Inflammatory macrophage treated with lipopolysaccharide for 1 hour (primary cell): ENCODE data around the gene PLA2G4F.

Experiments used
- DNase-seq, 2 donors: peaks; one replicate each; pipeline ENCODE4 v3.0.0-alpha.2; 2020 to 2022

Gene PLA2G4F, protein sequence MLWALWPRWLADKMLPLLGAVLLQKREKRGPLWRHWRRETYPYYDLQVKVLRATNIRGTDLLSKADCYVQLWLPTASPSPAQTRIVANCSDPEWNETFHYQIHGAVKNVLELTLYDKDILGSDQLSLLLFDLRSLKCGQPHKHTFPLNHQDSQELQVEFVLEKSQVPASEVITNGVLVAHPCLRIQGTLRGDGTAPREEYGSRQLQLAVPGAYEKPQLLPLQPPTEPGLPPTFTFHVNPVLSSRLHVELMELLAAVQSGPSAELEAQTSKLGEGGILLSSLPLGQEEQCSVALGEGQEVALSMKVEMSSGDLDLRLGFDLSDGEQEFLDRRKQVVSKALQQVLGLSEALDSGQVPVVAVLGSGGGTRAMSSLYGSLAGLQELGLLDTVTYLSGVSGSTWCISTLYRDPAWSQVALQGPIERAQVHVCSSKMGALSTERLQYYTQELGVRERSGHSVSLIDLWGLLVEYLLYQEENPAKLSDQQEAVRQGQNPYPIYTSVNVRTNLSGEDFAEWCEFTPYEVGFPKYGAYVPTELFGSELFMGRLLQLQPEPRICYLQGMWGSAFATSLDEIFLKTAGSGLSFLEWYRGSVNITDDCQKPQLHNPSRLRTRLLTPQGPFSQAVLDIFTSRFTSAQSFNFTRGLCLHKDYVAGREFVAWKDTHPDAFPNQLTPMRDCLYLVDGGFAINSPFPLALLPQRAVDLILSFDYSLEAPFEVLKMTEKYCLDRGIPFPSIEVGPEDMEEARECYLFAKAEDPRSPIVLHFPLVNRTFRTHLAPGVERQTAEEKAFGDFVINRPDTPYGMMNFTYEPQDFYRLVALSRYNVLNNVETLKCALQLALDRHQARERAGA

DNA sequence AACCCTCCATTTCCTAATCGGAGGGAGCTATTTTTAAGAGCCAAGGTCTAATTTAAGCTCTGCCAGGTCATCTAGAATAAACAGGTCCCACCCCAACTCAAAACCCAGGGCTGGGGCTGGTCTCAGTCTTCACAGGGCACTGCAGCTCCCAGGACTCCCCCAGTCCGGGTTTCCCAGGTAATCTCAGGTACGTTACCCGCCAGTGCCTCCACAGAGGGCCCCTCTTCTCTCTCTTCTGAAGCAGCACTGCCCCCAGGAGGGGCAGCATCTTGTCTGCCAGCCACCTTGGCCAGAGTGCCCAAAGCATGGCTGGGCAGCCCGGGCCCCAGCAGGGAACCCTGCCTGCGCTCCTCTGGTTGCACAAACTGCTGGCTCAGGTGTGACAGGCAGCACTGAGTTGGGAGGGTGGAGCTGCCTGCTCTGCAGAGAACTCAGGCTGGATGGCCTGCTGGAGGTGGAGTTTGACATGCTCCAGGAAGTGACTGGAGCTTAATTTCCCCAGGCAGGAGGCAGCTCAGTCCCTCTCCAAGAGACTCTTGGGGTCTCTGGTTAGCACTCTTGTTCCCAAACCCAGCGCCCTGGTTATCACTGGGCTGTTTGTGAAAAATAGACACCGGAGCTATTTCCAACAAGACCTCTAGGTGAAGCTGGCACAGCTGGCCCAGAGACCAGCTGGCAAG is at the start of gene PLA2G4F:
Gene PLA2G4F (minus strand): TSS at position 394 of the 680 bp plus-strand sequence. CDS start 87 bp downstream, at position 307.
- DNase-seq, result no peak

DNA sequence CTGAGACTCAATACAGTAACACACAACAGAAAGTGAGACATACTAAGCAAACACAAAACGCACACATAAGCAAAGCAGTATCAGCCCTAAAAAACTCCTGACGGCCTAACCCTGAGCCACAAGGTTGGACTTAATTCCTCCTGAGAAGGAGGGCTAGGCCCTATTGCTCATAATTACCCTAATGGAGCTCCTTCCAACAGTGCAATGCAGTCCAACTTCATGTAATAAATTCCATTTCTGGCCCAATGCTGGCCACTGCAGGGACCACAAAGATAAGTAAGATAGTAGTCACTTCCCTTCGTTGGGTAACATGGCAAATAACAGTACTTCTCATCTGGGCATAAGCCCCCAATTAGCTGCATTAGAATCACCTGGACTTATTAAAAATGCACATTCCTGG is 47.5 kb upstream of the PLA2G4F start:
- no peak for DNase-seq

DNA sequence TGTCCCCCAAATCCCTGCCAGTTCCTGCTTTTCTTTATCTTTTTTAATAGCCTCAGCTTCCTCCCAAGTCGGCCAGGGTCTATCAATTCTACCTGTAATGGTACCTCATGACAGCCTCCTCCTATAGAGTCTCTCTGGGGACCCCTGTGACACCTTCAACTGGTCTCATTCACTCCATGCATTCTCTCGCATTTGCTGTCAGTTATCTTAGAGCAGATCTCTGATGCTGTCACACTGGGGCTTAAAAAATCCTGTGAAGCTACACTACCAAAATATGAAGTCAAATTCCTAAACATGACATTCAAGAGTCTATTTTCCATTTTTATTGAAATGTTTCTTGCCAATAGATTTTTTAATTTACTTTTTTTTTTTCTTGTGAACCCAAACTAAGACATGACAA is 46.2 kb upstream of the PLA2G4F start:
- DNase-seq, result no peak

DNA sequence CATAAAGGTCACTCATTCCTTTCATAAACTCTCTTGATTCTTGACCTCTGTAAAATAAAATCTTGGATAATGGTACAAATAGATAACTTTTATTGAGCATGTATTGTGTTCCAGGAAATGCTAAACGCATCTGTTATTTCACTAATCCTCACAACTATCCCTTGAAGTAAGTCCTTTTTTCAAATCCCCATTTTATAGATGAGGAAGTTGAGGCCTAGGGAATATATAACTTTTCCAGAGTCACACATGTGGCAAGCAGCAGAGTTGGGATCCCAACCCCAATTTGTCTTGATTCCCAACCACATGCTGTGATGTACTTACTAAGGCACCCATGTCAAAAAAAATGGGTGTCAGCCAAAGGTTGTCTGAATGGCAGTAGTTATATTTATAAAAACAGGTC is 45.4 kb upstream of the PLA2G4F start:
- DNase-seq, result no peak

DNA sequence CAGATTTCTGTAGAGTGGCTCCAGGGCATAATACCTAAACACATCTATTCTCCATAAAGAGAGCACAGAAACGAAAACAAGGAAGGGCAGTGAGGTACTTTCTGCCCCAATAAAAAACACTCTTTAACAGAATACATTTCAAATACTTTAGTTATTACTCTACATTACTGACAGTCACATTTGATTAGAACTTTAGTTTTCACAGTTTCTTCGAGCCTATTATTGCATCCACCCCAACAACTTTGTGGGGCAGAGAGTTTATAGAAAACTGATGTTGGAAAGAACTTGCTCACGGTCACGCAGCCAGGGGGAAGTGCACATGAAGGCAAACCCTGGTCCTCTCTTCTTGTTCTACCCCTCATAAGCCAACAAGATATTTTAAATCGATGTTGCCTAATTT is 42.7 kb upstream of the PLA2G4F start:
- no peak for DNase-seq

DNA sequence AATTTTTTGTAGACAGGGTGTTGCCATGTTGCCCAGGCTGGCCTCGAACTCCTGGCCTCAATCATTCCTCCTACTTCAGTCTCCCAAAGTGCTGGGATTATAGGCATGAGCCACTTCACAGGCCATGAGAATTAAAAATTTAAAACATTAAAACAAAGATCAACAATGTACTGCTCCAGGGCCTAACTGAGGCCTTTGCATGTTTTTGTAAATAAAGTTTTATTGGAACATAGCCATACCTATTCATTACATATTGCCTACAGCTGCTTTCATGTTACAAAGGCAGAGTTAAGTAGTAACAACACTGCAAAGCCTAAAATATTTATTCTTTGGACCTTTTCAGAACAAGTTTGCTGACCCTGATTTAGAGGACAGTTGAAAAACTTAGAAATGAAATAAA is 42.1 kb upstream of the PLA2G4F start:
- DNase-seq, result no peak

DNA sequence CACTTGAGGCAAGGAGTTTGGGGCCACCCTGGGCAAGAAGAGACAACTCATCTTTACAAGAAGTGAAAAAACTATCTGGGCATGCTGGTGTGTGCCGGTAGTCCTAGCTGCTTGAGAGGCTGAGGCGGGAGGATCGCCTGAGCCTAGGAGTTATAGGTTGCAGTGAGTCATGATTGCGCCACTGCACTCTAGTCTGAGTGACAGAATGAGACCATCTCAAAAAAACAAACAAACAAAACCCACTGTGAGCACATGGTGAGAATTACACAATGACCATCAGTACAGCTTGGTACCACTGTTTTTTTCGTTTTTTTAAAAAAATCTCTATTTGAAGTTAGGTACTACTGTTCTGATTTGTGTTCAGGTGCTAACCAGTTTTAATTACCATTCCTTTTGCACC is 38.1 kb upstream of the PLA2G4F start:
- DNase-seq, result peak; percentile 42 to 45

DNA sequence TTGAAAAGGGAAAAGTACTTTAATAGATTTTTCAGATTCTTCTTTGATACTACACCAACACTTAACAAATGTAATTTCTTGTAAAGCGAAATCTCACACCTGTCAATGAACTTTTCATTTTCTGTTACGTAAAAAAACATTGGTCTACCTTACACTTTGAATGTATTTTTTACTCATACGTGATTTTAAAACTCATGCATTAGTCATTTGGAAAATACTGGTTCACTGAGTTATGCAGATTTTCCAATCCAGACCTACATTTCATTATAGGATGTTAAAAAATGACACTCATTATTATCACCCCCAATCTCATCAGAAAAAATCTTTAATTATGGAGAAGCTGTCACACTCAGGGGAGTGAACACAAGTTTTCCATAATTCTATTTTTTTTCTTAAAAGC is 36.9 kb upstream of the PLA2G4F start:
- no peak for DNase-seq

DNA sequence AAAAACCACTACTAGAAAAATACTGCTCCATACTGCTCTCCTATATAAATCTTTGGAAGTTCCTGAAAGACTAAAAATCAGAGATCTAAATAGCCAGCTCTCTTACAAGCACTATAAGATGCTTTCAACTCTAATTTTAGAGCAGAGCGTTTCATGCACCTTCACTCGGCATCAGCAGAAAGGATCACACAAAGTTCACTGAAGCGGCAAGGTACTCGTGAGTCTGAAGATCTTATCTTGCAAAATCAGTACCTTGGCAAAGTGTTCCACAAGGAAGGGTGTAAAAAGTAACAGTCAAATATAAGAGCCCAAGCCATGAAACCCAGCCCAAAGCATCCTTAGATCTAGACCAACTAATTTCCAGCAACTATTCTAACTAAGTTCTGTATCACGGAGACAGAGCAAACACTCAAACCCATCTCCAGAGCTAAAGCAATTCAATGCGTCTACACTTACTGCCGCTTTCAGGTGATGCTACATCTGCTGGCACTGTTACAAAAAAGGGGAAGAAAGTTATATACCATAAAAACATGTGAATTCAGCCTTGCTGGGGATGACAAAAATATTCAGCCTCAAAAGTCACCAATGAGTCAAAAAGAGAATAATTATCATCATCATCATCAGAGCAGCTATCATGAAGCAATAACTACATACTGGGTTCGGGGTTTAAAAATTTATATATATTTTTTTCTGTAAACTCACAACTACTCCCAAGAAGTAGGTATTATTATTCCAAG is 35.3 kb upstream of the PLA2G4F start:
- DNase-seq, result no peak

DNA sequence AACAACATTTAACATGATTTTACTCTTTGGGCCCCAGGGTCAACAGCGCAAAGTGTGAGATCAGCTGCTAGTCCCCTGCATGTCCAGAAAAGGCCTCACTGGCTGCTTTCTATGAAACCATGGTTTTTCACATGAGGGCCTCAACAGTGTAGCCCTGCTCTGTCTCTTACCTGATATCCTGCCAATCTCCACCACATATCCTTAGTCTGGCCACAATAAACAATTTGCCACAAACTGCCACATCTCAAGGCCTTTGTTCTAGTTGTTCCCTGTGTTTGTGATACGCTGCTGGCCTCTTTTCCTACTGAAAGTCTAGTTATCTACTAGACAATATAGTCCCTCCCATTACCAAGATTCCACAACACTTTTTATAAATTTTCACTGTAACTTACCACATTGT is 33.9 kb upstream of the PLA2G4F start:
- DNase-seq, result no peak

DNA sequence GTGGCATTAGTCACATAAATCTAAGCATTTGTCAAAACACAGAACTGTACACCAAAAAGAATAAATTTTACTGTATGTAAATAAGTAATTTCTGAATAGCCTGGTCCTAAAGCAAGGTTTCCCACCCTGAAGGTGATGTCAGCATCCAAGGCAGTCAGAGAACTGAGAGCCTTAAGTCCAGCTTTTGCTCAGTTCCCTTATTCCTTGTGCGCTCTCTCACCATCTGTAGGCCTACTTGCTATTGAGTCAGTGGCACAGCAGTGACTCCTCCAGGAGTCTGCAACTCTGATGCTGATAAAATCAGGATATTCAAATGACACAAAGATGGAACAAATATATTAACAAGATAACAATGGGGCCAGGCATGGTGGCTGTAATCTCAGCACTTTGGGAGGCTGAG is 29.4 kb upstream of the PLA2G4F start:
- DNase-seq, result peak; percentile 31 to 54

DNA sequence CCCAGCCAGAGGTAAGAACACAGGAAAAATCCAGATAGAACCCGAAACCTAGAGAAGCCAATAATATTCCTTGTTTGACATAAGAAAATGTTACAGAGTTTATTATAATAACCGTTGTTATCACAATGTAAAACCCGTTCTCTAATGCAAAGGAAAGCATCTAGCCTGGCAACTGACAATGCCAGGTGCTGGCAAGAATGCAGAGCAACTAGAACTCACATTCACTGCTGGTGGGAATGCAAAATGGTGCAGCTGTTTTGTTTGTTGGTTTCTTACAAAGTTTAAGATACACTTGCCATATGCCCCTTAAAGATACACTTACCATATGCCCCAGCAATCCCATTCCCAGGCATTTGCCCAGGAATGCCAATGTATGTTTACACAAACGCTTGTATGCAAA is 28.3 kb upstream of the PLA2G4F start:
- DNase-seq, result no peak

DNA sequence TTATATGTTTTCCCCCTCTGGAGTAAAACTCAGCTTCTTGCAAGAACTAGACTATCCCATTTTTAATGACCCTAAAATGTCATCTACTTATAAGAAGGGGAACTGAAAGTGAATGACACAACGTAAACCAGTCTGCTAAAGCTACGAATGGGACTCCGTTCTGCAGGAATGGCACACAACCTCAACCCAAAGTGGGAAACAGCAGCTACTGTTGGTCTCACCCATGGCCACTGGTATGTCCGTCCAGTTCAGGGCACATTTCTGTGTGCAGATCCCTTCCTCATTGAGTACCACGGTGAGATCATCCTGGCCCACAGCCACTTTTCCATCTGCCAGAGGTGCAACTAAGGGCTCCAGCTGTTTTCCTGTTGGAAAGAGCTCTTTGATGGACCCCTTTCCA is 27.9 kb upstream of the PLA2G4F start:
- DNase-seq, result peak; percentile 75 to 80

DNA sequence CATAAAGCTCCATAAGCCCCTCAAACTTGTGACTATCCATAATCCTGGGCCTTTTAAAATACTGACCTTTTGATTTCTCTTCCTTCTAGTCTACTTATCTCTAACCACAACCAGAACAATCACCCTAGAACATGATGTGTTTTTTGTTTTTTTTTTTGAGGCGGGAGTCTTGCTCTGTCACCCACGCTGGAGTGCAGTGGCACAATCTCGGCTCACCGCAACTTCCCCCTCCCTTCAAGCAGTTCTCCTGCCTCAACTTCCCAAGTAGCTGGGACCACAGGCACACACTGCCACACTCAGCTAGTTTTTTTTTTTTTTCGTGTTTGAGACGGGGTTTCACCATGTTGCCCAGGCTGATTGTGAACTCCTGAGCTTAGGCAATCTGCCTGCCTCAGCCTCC is 26.5 kb upstream of the PLA2G4F start:
- DNase-seq, result peak; percentile 65 to 73

DNA sequence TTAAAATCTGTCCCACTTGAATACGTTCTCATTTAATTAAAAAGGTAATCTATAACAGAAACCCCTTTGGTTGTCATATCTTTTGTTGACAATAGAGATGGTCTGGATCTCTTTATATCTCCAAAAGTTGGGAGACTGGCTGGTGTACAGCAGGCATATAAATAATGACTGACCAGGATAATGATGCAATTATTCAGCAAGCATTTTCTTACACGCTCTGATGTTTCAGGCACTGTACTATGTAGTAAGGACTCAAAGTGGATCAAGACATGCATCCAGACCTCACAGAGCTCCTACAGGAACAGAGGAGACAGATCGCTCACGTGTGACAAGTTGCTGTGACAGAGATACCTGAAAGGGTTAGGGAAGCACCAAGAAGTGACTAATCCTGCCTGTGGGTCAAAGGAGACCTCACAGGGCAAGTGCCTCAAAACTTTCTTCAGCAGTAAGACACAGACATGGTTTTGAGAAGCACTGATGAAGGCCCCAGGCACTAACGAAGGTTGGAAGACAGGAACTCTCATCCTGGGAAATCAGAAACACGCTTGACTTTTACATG is 26.0 kb upstream of the PLA2G4F start:
- DNase-seq, result peak; percentile 13 to 15

DNA sequence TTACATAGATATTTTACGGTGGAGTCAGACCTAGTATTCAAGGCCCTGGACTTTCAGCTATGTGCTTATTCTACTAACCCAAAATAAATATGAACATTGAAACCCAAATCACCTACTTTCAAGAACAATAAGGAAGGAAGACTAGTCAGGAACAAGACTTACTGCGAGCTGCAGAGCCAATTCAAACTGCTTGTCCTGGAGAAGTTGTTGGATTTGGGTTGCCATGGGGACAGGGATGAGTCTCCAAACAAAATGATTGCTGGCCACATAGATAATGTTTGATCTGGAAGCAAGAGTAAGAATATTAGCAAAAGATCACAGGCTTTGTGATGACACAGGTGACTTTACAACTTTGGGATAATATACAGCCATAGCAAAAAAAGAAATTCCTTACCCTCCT is 21.6 kb upstream of the PLA2G4F start:
- DNase-seq, result no peak

DNA sequence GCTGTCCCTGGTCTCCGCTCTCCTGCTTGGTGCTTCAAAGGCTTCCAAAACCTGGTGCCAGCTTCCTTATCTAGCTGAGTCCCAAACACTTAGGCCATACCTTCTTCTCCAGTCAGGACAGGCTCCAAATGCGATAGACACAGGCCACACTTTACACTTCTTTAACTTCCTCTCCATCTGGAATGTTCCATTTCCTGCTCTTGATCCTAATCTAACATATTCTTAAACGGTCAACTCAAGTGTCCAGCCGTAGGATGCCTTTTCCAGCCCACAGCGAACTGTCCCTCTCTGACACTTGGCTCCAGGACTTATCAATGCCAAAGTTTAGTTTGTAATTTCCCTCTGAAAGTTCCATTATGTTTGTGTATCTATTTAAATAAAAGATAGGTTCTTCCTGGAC is 19.2 kb upstream of the PLA2G4F start:
- no peak for DNase-seq

DNA sequence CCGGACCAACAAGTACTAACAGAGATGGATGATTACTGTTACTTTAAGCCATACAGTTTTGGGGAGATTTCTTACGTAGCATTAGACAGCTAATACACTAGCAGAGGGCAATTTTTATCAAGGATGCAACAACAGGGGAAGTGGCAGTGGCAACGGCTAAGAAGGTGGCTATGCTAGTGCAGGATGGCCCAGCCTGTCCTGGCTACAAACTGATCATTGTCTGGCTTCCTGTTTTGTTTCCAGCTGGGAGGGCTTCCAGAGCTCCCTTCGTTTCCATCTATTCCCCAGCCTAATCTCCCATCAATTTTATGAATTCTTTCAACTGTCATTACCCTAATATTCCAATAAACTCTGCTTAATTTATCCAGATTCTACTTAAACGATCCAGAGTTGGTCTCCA is 16.0 kb upstream of the PLA2G4F start:
- no peak for DNase-seq

DNA sequence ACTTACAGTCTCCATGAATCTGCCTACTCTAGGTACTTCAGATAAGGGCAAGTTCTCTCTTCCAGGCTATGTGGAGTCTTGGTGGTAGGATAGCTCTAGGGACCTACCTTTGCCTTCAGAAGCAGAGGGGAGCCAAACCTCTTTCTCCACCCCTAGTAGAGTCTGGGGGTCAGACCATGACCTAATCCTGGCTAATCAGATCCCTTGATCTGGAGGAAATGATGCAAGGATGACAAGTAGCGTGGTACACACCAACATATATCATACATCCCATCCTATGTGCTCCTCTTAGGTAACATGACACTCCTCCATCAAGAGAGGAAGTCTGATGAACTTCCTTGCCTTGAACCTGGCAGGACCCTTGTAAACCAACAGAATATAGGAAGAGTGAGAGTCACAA is 15.4 kb upstream of the PLA2G4F start:
- no peak for DNase-seq

DNA sequence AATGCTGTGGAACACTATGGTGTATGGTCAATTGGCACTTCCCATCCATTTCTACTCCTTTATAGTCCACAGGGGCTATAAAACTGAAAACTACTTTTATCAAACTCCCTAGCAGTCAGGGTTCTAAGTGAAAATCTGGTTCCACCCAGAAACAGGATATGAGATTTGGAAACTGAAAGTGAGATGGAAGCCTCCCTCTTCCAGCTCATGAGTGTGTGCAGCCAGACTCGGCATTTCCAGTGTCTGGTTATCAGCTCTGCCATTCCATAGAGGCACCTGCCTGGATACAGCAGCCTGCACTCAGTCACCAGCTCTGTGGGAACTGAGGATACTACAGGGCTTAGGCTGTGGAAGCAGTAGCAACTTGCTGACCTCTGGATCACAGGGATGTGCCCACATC is 14.7 kb upstream of the PLA2G4F start:
- peak; percentile 26 to 75 for DNase-seq

DNA sequence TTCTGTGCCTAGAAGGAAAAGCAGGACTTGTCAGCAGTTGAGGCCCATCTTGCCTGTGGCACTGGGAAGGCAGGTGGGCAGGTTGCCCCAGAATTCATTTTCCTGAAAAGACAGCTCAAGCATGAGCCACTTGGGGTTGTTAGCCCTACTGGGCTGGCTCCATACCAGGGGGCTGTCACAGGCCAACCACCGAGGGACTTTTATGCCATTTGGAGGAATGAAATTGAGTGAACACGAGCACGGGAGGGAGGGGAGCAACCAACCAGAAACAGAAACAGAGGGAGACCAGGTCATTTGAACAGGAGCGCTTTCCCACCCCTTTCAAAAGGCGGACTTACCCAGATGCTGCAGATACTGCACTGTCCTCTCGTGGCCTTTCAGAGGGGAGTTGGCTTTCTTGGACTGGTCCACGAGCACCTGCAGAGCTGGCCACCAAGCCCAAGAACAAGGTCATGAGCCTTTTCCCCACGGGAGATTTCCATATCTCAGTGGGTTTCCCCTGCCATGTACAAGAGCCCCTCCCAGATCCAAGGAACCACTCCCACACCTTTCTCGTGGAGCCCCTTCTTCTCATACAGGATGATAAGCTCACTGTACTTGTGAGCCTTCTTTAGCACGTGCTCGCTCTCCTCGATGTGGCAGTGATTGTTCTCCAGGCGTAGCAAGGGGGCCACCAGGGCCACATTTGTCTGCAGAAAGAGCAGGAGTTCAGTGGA is 9.9 kb upstream of the PLA2G4F start:
- no peak for DNase-seq

DNA sequence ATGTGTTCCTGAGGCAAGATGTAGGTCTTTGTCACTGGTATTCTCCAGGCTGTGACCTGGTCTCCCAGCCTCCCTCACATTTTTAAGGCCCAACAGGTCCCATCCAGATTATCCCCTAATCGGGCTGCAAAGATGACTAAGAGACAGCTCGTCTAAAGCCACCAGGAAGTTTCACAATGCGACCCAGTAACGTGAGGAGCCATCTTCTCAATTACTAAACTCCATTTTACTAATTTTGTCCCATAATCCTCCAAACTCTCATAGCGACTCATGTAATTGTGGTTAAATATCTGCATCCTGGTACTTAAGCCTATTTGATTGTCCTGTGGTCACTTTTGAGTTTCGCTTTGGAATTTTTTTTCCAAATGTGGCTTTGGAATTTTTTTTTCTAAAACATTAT is 8.7 kb upstream of the PLA2G4F start:
- DNase-seq, result peak; percentile 51 to 55
